Muscle layer of duodenum (tissue), 2 donors: Measurements from ENCODE around the gene TLE6.
"Not testable (repeated sequence)": the region's sequence is repeated elsewhere in the genome, so short reads cannot be mapped to it uniquely, and the experiment has no call there.

Source experiments
- H3K27ac ChIP-seq: one replicate; pipeline ENCODE4 v1.7.0; 2013; ENCODE audit warnings: mild to moderate bottlenecking, low read length
- H3K27me3 ChIP-seq: one replicate; pipeline ENCODE4 v1.7.0; 2013; ENCODE audit warnings: low read depth, mild to moderate bottlenecking, control low read depth, low read length
- H3K36me3 ChIP-seq, 2 donors: one replicate each; pipeline ENCODE4 v1.7.0; 2013; ENCODE audit warnings: low read length in 2 of 2, control low read depth in 1 of 2, mild to moderate bottlenecking in 1 of 2; ENCODE audit not compliant: insufficient read depth in 2 of 2, control insufficient read depth in 1 of 2
- H3K4me1 ChIP-seq, 2 donors: one replicate each; pipeline ENCODE4 v1.7.0; 2013; ENCODE audit warnings: low read length in 2 of 2, mild to moderate bottlenecking in 2 of 2, control low read depth in 1 of 2, moderate library complexity in 1 of 2; ENCODE audit not compliant: insufficient read depth in 2 of 2, control insufficient read depth in 1 of 2
- H3K4me3 ChIP-seq, 2 donors: one replicate each; pipeline ENCODE4 v1.7.0; 2013; ENCODE audit warnings: low read length in 2 of 2, low read depth in 1 of 2, mild to moderate bottlenecking in 1 of 2
- H3K9me3 ChIP-seq, 2 donors: one replicate each; pipeline ENCODE4 v1.7.0; 2013; ENCODE audit warnings: low read length in 2 of 2, control low read depth in 1 of 2, mild to moderate bottlenecking in 1 of 2; ENCODE audit not compliant: control insufficient read depth in 1 of 2
- donor health status: healthy.

The TLE6 gene

GRCh38 chr19:3033595-3034405 is 56.4 kb downstream of the TLE6 start:
- H3K27ac ChIP-seq, result no peak overlapping the region
- H3K4me1 ChIP-seq, result peaks cover 6 to 23% of the 10 kb centered on the region in 2 donors

GRCh38 chr19:3034406-3034655 is 57.0 kb downstream of the TLE6 start:
- Histone ChIP-seq H3K36me3 (no peaks in the 10 kb centered on the region), H3K4me3 (peak overlapping the region in 1 of 2 donors; percentile 64), H3K9me3 (no peaks in the 10 kb centered on the region), H3K27me3 (no peaks in the 10 kb centered on the region), H3K4me1 (peaks cover 6 to 23% of the 10 kb centered on the region in 2 donors), H3K27ac (no peak overlapping the region)

More at GRCh38 chr19:3033595-3034405, 56.4 kb downstream of the TLE6 start:
- Histone ChIP-seq H3K27me3 (no peaks in the 10 kb centered on the region), H3K9me3 (no peaks in the 10 kb centered on the region), H3K36me3 (no peaks in the 10 kb centered on the region), H3K4me3 (no peak overlapping the region)

- Histone ChIP-seq H3K9me3 (no peaks in the 10 kb centered on the region), H3K4me3 (peak overlapping the region; percentile 64 to 84), H3K27me3 (no peaks in the 10 kb centered on the region), H3K4me1 (peaks cover 6 to 21% of the 10 kb centered on the region in 2 donors), H3K36me3 (no peaks in the 10 kb centered on the region), H3K27ac (peak overlapping the region; percentile 79)
Observed at GRCh38 chr19:3034656-3035541, 57.5 kb downstream of the TLE6 start.

GRCh38 chr19:3035542-3036118 is 58.3 kb downstream of the TLE6 start:
- peaks cover 6 to 18% of the 10 kb centered on the region in 2 donors for H3K4me1 ChIP-seq
- H3K9me3 ChIP-seq, result no peaks in the 10 kb centered on the region
- peak overlapping the region; percentile 84 to 86 for H3K4me3 ChIP-seq
- no peaks in the 10 kb centered on the region for H3K36me3 ChIP-seq
- H3K27me3 ChIP-seq, result no peaks in the 10 kb centered on the region
- H3K27ac ChIP-seq, result peak overlapping the region; percentile 88

- Histone ChIP-seq H3K4me1 (peaks cover 6 to 18% of the 10 kb centered on the region in 2 donors), H3K27ac (peak overlapping the region; percentile 88), H3K9me3 (no peaks in the 10 kb centered on the region), H3K27me3 (no peaks in the 10 kb centered on the region), H3K36me3 (no peaks in the 10 kb centered on the region), H3K4me3 (peak overlapping the region; percentile 84 to 86)
Observed at GRCh38 chr19:3036119-3036976, 59.0 kb downstream of the TLE6 start.

- peak overlapping the region; percentile 31 for H3K27ac ChIP-seq
- not testable (repeated sequence) for H3K36me3 ChIP-seq, H3K4me3 ChIP-seq
Observed at GRCh38 chr19:3036977-3037544, 59.7 kb downstream of the TLE6 start.

GRCh38 chr19:3038214-3038613 is 60.9 kb downstream of the TLE6 start:
- Histone ChIP-seq H3K9me3 (no peaks in the 10 kb centered on the region), H3K36me3 (no peaks in the 10 kb centered on the region), H3K27ac (no peak overlapping the region), H3K4me1 (peaks cover 6 to 18% of the 10 kb centered on the region in 2 donors), H3K4me3 (no peak overlapping the region), H3K27me3 (no peaks in the 10 kb centered on the region)

More at GRCh38 chr19:3036977-3037544, 59.7 kb downstream of the TLE6 start:
- H3K9me3 ChIP-seq, H3K27me3 ChIP-seq: not testable (repeated sequence)
- peaks cover 6 to 18% of the 10 kb centered on the region in 2 donors for H3K4me1 ChIP-seq

- Histone ChIP-seq H3K27me3 (no peaks in the 10 kb centered on the region), H3K9me3 (no peaks in the 10 kb centered on the region), H3K4me1 (peaks cover 6 to 16% of the 10 kb centered on the region in 2 donors), H3K27ac (no peak overlapping the region), H3K4me3 (no peak overlapping the region), H3K36me3 (no peaks in the 10 kb centered on the region)
Observed at GRCh38 chr19:3039125-3039524, 61.8 kb downstream of the TLE6 start.

GRCh38 chr19:3039641-3040077 is 62.3 kb downstream of the TLE6 start:
- Histone ChIP-seq H3K4me1 (peaks cover 2 to 11% of the 10 kb centered on the region in 2 donors), H3K36me3 (no peaks in the 10 kb centered on the region), H3K9me3 (no peaks in the 10 kb centered on the region), H3K27ac (no peak overlapping the region), H3K27me3 (no peaks in the 10 kb centered on the region), H3K4me3 (no peak overlapping the region)

GRCh38 chr19:3041327-3041726 is 64.0 kb downstream of the TLE6 start:
- no peaks in the 10 kb centered on the region for H3K36me3 ChIP-seq
- peaks cover 0 to 5% of the 10 kb centered on the region in 2 donors for H3K4me1 ChIP-seq
- no peaks in the 10 kb centered on the region for H3K27me3 ChIP-seq
- H3K27ac ChIP-seq, result no peak overlapping the region
- H3K9me3 ChIP-seq, result no peaks in the 10 kb centered on the region
- H3K4me3 ChIP-seq, result no peak overlapping the region
